CD4-positive, alpha-beta T cell treated with Interleukin-21 for 1 hour (primary cell): ENCODE measurements around the gene TRPT1.

Experiments used
- DNase-seq: peaks from one replicate; pipeline ENCODE4 v3.0.0-alpha.2; 2020

The TRPT1 gene

GRCh38 chr11:64244107-64244506 is 18.1 kb upstream of the TRPT1 start:
- no peak for DNase-seq

DNA sequence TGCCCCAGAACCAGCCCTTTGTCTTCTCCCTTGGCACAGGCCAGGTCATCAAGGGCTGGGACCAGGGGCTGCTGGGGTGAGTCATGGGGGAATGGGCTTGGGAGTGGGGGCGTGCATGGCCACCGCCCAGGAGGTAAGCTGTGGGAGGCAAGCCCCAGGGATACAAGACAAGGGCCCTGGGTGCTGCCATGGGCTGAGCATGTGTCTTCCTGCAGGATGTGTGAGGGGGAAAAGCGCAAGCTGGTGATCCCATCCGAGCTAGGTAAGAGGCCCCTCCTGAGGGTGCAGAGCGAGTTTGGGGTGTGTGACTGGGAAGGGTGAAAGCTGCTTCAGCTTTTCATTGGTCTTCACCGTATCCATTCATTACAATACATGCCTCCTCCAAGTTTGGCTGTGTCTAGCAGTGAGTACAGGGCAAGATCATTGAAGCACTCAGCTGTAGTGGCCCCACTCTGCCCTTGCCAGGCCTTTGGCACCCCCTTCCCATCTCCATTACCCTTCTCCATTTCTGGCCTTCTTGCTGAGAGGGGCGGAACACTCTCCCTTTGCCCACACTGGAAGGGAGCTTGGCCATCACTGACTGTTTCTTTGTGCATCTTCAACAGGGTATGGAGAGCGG is 17.4 kb upstream of the TRPT1 start:
- DNase-seq = no peak

GRCh38 chr11:64241491-64242374 is 15.7 kb upstream of the TRPT1 start:
- DNase-seq = no peak

GRCh38 chr11:64241241-64241490 is 15.2 kb upstream of the TRPT1 start:
- DNase-seq = peak; percentile 99

DNA sequence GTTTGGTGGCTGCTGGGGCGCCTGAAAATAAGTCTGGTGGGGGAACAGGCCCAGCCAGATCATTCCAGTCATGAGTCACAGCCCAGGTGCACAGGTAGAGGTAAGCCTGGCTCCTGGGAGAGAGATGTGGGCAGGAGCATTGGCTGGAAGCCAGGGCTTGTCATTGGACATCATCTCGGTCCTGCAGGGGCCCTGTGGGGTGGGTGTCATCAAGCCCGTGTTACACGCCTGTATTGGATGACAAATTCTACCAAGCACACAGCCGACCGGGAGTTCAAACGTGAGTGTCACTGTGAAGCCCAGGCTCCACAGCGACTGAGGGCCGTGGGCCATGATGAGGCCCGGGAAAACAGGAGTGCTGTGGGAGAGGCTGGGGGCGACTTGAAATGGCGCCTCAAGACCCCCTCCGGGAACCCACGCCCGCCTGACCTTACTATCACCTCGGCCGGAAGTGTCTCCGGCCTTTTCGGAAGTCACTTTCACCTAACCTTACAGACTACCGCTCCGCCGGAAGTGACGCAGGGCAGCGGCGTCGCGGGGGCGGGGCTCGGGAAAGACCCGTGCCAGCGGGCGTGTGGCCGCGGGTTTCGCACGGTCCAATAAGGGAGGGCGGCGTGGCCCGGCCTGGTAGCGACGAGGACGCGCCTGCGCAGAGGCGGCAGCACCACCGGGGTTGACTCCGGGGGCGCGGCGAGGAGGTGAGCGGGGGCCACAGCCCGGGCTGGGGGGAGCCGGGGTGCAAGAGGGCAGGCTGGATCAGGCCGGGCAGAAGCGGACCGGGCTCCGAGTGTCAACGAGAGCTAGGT is 14.7 kb upstream of the TRPT1 start, which contains the start of gene FKBP2:
TSS of gene FKBP2 (plus strand) at position 661 of the 806 bp plus-strand sequence. CDS start 1,293 bp downstream, outside the sequence.
- DNase-seq = peak; percentile 98

DNA sequence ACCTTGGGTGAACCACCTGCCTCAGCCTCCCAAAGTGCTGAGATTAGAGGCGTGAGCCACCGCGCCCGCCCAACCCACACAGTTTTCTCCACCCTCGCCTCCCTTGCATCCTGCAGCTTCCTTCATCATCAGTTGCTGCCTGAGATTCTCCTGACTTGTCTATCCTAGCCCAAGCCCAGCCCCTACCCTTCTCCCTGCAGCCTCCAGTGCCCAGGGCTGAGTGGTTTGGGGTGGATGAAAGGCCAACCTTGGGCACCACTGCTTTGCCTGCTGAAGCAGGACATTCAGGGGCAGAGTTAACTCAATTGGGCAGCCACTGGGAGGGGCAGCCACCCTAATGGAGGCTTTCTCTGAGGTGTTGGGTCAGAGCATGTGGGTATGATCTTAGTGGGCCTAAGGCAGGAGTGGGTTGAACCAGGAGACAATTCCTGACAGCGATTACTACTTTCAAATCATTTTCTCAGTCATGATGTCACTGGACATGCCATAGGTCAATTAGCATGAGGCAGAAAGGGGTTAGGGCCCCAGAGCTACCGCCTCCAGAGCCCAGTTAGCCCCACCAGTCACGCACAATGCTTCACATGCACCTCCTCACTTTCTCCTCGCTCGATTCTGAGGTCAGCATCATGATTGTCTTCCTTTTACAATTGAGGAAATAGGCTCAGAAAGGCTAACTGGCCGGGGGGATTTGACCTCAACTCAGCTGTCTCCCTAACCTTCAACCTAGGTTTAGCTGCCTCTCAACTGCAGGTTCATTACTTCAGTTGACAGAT is 13.9 kb upstream of the TRPT1 start:
- DNase-seq = no peak

- DNase-seq = no peak
These were observed 13.0 kb upstream of the TRPT1 start for GRCh38 chr11:64238999-64239398.

- no peak for DNase-seq
These were observed 12.1 kb upstream of the TRPT1 start for GRCh38 chr11:64238076-64238475.

- no peak for DNase-seq
These were observed 11.5 kb upstream of the TRPT1 start for GRCh38 chr11:64237484-64237951.

DNA sequence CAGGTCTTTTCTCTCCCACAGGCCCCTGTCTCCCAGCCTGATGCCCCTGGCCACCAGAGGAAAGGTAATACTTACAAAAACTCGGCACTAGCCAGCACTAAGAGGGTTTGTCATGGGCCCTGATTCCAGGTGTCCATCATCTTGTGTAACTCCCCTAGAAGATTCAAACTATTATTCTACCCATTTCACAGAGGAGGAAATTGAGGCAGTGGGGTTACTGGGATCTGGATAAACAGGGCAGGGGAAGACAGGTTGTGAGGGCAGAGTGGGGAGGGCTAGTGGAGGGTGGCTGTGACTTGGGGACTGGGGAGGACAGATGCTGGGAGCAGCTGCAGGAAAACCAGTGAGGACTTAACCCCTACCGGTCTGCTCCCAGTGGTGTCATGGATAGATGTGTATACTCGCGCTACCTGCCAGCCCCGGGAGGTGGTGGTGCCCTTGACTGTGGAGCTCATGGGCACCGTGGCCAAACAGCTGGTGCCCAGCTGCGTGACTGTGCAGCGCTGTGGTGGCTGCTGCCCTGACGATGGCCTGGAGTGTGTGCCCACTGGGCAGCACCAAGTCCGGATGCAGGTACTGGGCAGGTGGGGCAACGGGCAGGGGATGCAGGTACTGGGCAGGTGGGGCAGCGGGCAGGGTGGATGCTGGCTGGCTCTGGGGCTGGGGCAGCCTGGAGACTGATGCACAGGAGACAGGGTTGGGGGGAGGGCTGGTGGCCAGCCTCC is 9.6 kb upstream of the TRPT1 start:
- DNase-seq = no peak

DNA sequence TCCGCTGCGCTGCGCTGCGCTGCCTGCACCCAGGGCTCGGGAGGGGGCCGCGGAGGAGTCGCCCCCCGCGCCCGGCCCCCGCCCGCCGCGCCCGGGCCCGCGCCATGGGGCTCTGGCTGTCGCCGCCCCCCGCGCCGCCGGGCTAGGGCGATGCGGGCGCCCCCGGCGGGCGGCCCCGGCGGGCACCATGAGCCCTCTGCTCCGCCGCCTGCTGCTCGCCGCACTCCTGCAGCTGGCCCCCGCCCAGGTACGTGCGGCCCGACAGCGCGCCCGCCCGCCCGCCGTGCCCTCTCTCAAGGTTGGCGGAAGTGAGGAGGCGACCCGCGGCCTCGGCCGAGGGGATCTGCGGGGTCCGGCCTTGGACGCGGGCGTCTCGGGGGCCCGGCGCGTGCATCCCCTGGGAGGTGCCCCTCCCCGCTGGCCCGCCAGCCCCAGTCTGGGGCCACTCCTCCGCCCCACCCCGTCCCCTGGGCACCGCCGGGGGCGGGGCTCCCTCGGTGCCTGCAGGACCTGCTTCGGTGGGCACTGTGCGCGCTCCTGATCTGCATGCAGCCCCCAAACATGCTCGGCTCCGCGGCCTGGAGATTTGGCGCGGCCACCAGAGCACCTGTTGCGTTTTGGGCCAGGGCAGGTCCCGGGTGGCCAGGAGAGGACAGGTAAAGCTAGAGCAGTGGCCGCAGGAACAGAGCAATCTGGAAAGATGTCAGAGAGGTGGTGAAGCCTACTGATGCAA is 8.8 kb upstream of the TRPT1 start:
- DNase-seq = peak; percentile 54

DNA sequence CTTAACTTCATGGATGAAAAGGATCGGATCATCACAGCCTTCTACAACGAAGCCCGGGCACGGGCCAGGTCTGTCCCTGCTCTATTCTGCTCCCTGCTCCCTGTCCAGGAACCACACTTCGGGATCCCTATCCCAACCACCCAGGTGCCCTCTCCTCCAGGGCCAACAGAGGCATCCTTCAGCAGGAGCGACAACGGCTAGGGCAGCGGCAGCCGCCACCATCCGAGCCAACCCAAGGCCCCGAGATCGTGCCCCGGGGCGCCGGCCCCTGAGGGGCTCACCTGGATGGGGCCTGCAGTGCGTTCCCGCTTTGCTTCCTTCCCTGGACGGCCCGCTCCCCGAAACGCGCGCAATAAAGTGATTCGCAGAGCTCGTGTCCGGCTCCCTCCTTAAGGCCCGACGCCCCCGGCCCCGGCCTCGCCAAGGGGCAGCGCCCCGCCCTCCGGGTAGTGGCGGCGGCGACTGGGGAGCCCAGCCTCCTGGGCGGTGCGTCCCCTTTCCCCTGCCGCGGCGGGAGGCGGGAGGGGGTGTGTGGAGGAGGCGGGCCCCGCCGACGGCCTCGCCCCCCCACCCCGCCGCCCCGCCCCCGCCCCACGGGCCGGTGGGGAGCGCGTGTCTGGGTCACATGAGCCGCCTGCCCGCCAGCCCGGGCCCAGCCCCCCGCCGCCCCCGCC is 8.1 kb upstream of the TRPT1 start, which contains the start of gene VEGFB:
TSS of gene VEGFB (plus strand) at position 672 of the 674 bp plus-strand sequence. CDS start 250 bp downstream, outside the sequence.
- DNase-seq = peak; percentile 82

- no peak for DNase-seq
These were observed 7.0 kb upstream of the TRPT1 start for GRCh38 chr11:64232967-64233315.

GRCh38 chr11:64232182-64232966 is 6.4 kb upstream of the TRPT1 start:
- no peak for DNase-seq

GRCh38 chr11:64231546-64231945 is 5.6 kb upstream of the TRPT1 start:
- no peak for DNase-seq

DNA sequence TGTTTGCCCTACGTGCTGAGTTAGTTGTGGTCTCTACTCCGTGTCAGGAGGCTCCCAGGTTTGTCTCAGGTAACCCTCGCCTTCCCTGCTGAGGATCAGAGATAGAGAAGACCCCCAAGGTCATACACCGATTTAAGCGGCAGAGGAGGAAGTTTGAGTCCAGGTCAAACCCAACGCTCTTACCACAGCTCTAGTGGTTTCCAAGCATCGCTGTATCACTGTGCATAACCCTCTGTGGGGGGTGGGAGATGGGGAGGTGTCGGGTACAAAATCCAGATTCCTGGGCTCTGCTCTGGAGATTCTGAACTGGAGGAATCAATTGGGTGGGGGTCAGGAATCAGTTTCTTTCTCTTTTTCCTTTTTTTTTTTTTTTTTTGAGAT is 5.0 kb upstream of the TRPT1 start:
- DNase-seq = no peak

- DNase-seq = peak; percentile 92
These were observed 4.4 kb upstream of the TRPT1 start, which contains the start of gene DNAJC4 for GRCh38 chr11:64230171-64230984. Gene DNAJC4 (plus strand): TSS chr11:64230548. CDS start chr11:64230855, 307 bp downstream.

DNA sequence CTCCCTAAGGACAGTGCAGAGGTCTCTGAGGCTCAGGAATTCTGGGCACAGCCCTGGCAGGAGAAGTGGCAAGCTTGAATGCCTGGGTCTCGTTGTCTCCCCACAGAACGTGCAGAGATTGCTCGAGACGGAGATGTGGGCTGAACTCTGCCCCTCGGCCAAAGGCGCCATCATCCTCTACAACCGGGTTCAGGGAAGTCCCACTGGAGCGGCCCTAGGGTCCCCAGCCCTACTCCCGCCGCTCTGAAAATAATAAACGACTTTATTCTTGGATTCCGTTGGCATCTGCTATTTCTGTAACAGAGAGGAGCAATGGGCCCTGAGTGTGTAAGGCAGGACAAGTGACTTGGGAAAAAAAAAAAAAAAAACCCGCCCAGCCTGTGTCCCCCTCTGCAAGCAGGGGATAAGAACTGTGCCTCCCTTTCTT is 3.8 kb upstream of the TRPT1 start:
- no peak for DNase-seq
